IMR-90 (cell line): Measurements from ENCODE around the gene FAM53B. TPM values are rescaled to one million over a fixed set of nuclear protein-coding genes. Genes with fewer than 3 reads are reported as not detected.

ENCODE experiments used
- ATAC-seq: fragments of 200-7000 bp; cut with Tn5 transposase; 2 replicates; pipeline ENCODE4 v1.9.1; 2020; ENCODE audit warnings: low read depth, mild to moderate bottlenecking, moderate library complexity
- BruUV-seq: library from RNA; stranded (reverse); fragments of 400-500 nt; replicated peaks from 2 replicates; lab custom pipeline; 2021; lab: Mats Ljungman, UMichigan
- CTCF ChIA-PET: fragments of 300-600 bp; formaldehyde crosslinking; extraction: SDS; loops from one replicate; lab custom pipeline; 2021; ENCODE audit warnings: antibody characterized with exemption; lab: Yijun Ruan, JAX
- POLR2A ChIA-PET: fragments of 300-600 bp; sonication (Branson Sonifier 250); formaldehyde crosslinking; loops from one replicate; lab custom pipeline; 2022; ENCODE audit warnings: antibody characterized with exemption; ENCODE audit not compliant: unreplicated experiment; lab: Charles Lee
- DNase-seq: peaks from one replicate; pipeline ENCODE4 v3.0.0; 2013
- H2AFZ ChIP-seq: replicated peaks from 2 replicates; pipeline ENCODE3; 2013; ENCODE audit warnings: low read length, mild to moderate bottlenecking; ENCODE audit not compliant: poor library complexity
- H2AK5ac ChIP-seq: 2 replicates; pipeline ENCODE4 v1.6.1; 2013; ENCODE audit warnings: low read depth, low read length, inconsistent platforms
- H2AK9ac ChIP-seq: replicated peaks from 2 replicates; pipeline ENCODE3; 2013; ENCODE audit warnings: mild to moderate bottlenecking, low read depth, low read length, moderate library complexity; ENCODE audit not compliant: poor library complexity
- H2BK120ac ChIP-seq: 2 replicates; pipeline ENCODE4 v1.6.1; 2013; ENCODE audit warnings: low read depth, low read length, inconsistent platforms
- H2BK15ac ChIP-seq: 3 replicates; pipeline ENCODE4 v1.6.1; 2013; ENCODE audit warnings: low read depth, low read length, inconsistent platforms
- H2BK20ac ChIP-seq: 2 replicates; pipeline ENCODE4 v1.6.1; 2013; ENCODE audit warnings: low read depth, mild to moderate bottlenecking, inconsistent platforms, low read length, moderate library complexity
- H2BK5ac ChIP-seq: 2 replicates; pipeline ENCODE4 v1.6.1; 2013; ENCODE audit warnings: mild to moderate bottlenecking, low read depth, low read length, inconsistent platforms; ENCODE audit not compliant: poor library complexity, severe bottlenecking
- H3K14ac ChIP-seq: replicated peaks from 2 replicates; pipeline ENCODE4 v1.6.1; 2013; ENCODE audit warnings: low read depth, low read length, inconsistent platforms
- H3K18ac ChIP-seq: 2 replicates; pipeline ENCODE4 v1.6.1; 2013; ENCODE audit warnings: low read depth, low read length, control low read depth
- H3K23ac ChIP-seq: 2 replicates; pipeline ENCODE4 v1.6.1; 2013; ENCODE audit warnings: low read depth, low read length, inconsistent platforms
- H3K27ac ChIP-seq: 2 replicates; pipeline ENCODE4 v1.5.1; 2013; ENCODE audit warnings: mild to moderate bottlenecking, control low read depth, low read length; ENCODE audit not compliant: insufficient read depth
- H3K27me3 ChIP-seq: 2 replicates; pipeline ENCODE4 v1.6.1; 2013; ENCODE audit warnings: low read length; ENCODE audit not compliant: control insufficient read depth, insufficient read depth
- H3K36me3 ChIP-seq: 2 replicates; pipeline ENCODE4 v1.6.1; 2013; ENCODE audit warnings: low read length, mixed read lengths; ENCODE audit not compliant: control insufficient read depth, insufficient read depth
- H3K4ac ChIP-seq: 2 replicates; pipeline ENCODE4 v1.6.1; 2013; ENCODE audit warnings: low read depth, low read length, inconsistent platforms
- H3K4me1 ChIP-seq: 2 replicates; pipeline ENCODE4 v1.6.1; 2013; ENCODE audit warnings: low read length, mixed read lengths; ENCODE audit not compliant: control insufficient read depth, insufficient read depth
- H3K4me2 ChIP-seq: 2 replicates; pipeline ENCODE4 v1.6.1; 2013; ENCODE audit warnings: low read depth, mild to moderate bottlenecking, control low read depth, low read length, moderate library complexity
- H3K4me3 ChIP-seq: 2 replicates; pipeline ENCODE4 v1.5.1; 2013; ENCODE audit warnings: low read depth, mild to moderate bottlenecking, control low read depth, low read length, moderate library complexity; ENCODE audit not compliant: insufficient read depth
- H3K56ac ChIP-seq: 2 replicates; pipeline ENCODE4 v1.6.1; 2013; ENCODE audit warnings: low read length, inconsistent platforms; ENCODE audit not compliant: insufficient read depth; ENCODE audit errors: extremely low read depth
- H3K79me1 ChIP-seq, 2 experiments: 2 replicates each; pipeline ENCODE4 v1.6.1; 2013; ENCODE audit warnings: low read length in 2 of 2, inconsistent platforms in 1 of 2, low read depth in 1 of 2
- H3K9ac ChIP-seq: 2 replicates; pipeline ENCODE4 v1.6.1; 2013; ENCODE audit warnings: low read depth, low read length, control low read depth
- H3K9me1 ChIP-seq: 2 replicates; pipeline ENCODE4 v1.6.1; 2013; ENCODE audit warnings: low read length, inconsistent platforms; ENCODE audit not compliant: insufficient read depth
- H3K9me3 ChIP-seq: 2 replicates; pipeline ENCODE4 v1.6.1; 2013; ENCODE audit warnings: low read length; ENCODE audit not compliant: control insufficient read depth, insufficient read depth
- H4K20me1 ChIP-seq: 2 replicates; pipeline ENCODE4 v1.6.1; 2013; ENCODE audit warnings: low read length, inconsistent platforms; ENCODE audit not compliant: insufficient read depth
- H4K5ac ChIP-seq: 2 replicates; pipeline ENCODE4 v1.6.1; 2013; ENCODE audit warnings: mild to moderate bottlenecking, low read depth, low read length, control low read depth
- H4K8ac ChIP-seq, 2 experiments: 2 replicates each; pipeline ENCODE4 v1.6.1; 2013; ENCODE audit warnings: low read depth in 2 of 2, low read length in 2 of 2, control low read depth in 1 of 2, inconsistent platforms in 1 of 2
- H4K91ac ChIP-seq: 2 replicates; pipeline ENCODE4 v1.6.1; 2013; ENCODE audit warnings: low read depth, low read length, inconsistent platforms; ENCODE audit not compliant: insufficient read depth
- CHD1 ChIP-seq: IDR thresholded peaks from 2 replicates; pipeline ENCODE4 v1.6.1; 2012; ENCODE audit warnings: low read depth, low read length, improper control_type of control experiment
- FOS ChIP-seq: fragments of 150-350 bp; IDR thresholded peaks from 2 replicates; pipeline ENCODE4 v1.6.1; 2016; ENCODE audit warnings: low read depth, low read length
- MAFK ChIP-seq: IDR thresholded peaks from 2 replicates; pipeline ENCODE4 v1.6.1; 2012; ENCODE audit warnings: low read depth, low read length, improper control_type of control experiment
- POLR2A ChIP-seq: IDR thresholded peaks from 2 replicates; pipeline ENCODE4 v1.6.1; 2012; ENCODE audit warnings: mild to moderate bottlenecking, low read depth, low read length
- RCOR1 ChIP-seq: IDR thresholded peaks from 2 replicates; pipeline ENCODE4 v1.6.1; 2012; ENCODE audit warnings: mild to moderate bottlenecking, low read length, improper control_type of control experiment; ENCODE audit not compliant: insufficient replicate concordance
- SMC3 ChIP-seq: fragments of 150-350 bp; IDR thresholded peaks from 2 replicates; pipeline ENCODE4 v1.6.1; 2016; ENCODE audit warnings: low read depth, mild to moderate bottlenecking, antibody characterized with exemption, low read length, moderate library complexity
- USF2 ChIP-seq: fragments of 150-350 bp; IDR thresholded peaks from 2 replicates; pipeline ENCODE4 v1.6.1; 2017; ENCODE audit warnings: mild to moderate bottlenecking, antibody characterized with exemption, low read length, low read depth
- WGBS, 2 experiments: methylation state at CpG; one replicate each; pipeline versions ENCODE4 v1.1.5 to v1.1.7; 2013; ENCODE audit warnings: missing lambda C conversion rate in 2 of 2; ENCODE audit not compliant: insufficient read length in 1 of 2; ENCODE audit errors: extremely low coverage in 2 of 2; 5-methylcytosine and 5-hydroxymethylcytosine counted together
- dilution Hi-C: fragments of 300-500 bp; cut with HindIII; formaldehyde crosslinking; loops from one replicate; pipeline ENCODE4 v1.14.3; 2018; ENCODE audit warnings: low sequenced_read_pairs; ENCODE audit not compliant: unreplicated experiment
- in situ Hi-C: fragments of 300-500 bp; cut with MboI; formaldehyde crosslinking; loops from 3 replicates; pipeline ENCODE4 v1.14.3; 2019; ENCODE audit warnings: low sequenced_read_pairs, inconsistent platforms, mixed read lengths
- intact Hi-C: fragments of 100-400 bp; cut with micrococcal nuclease; formaldehyde crosslinking; loops from 2 replicates; pipeline ENCODE4 v1.10.0; 2022
- polyA plus RNA-seq, 3 experiments: library from polyadenylated mRNA; depleted of rRNA; stranded (reverse); fragments of >200 nt; gene quantifications; 2 replicates each; pipeline ENCODE4 v1.2.3, GENCODE V29; 2012; ENCODE audit warnings: low replicate concordance in 1 of 3
- total RNA-seq: library from RNA; depleted of rRNA; stranded (reverse); fragments of >200 nt; gene quantifications from 2 replicates; pipeline ENCODE4 v1.2.3, GENCODE V29; 2012

FAM53B gene
- total and polyA plus RNA-seq, 2 of the 4 experiments (the other 2 are of a cell fraction) = 3.8 to 5.7 TPM

GRCh38 chr10:124622158-124622557 lies 122.0 kb downstream of the FAM53B start:
- no peak overlapping the region for H2AFZ ChIP-seq
- H3K4ac ChIP-seq = no peak overlapping the region
- H2AK9ac ChIP-seq = no peak overlapping the region
- BruUV-seq = no TSS peak
- ChIA-PET POLR2A (no interaction called here), CTCF (no interaction called here)
- DNase-seq (no peak), ATAC-seq (no peak)
- dilution Hi-C loops (no loop called here), in situ Hi-C loops (no loop called here), intact Hi-C loops (no loop called here)
- no peak overlapping the region for H2AK5ac ChIP-seq
- H3K36me3 ChIP-seq = peaks cover 2% of the 10 kb centered on the region; the same call in 1 of the 2 replicates
- H3K4me2 ChIP-seq = no peak overlapping the region
- no peak overlapping the region for H3K23ac ChIP-seq
- no peak overlapping the region for H4K5ac ChIP-seq
- WGBS, 2 experiments = 87% methylated on average over 3 of the region's 13 CpGs; no CpG with 5 or more reads in 1 of the 2 experiments
- no peak overlapping the region for H4K8ac ChIP-seq
- H3K27ac ChIP-seq = no peak overlapping the region
- H3K18ac ChIP-seq = no peak overlapping the region
- H3K14ac ChIP-seq = no peak overlapping the region
- no peak overlapping the region for H3K4me3 ChIP-seq
- H3K9me1 ChIP-seq = no peaks in the 10 kb centered on the region; the same call in 1 of the 2 replicates
- no peak overlapping the region for H2BK20ac ChIP-seq
- no peaks in the 10 kb centered on the region for H3K27me3 ChIP-seq
- H2BK15ac ChIP-seq = no peak overlapping the region
- no peak overlapping the region for H4K91ac ChIP-seq
- peaks cover 2% of the 10 kb centered on the region; the same call in 1 of the 2 replicates for H3K4me1 ChIP-seq
- no peak overlapping the region for H2BK5ac ChIP-seq
- H3K9ac ChIP-seq = no peak overlapping the region
- no peak overlapping the region for H3K56ac ChIP-seq
- no peaks in the 10 kb centered on the region; the same call in 1 of the 2 replicates for H4K20me1 ChIP-seq
- no peaks in the 10 kb centered on the region for H3K79me1 ChIP-seq
- H3K9me3 ChIP-seq = no peaks in the 10 kb centered on the region
- no peak for TF ChIP-seq USF2
- TF ChIP-seq FOS = no peak
- TF ChIP-seq MAFK = no peak
- no peak for TF ChIP-seq SMC3
- TF ChIP-seq POLR2A = no peak
- TF ChIP-seq CHD1 = no peak
- no peak for TF ChIP-seq RCOR1
- no peak overlapping the region for H2BK120ac ChIP-seq
